Hematopoietic multipotent progenitor cell treated with erythropoietin and hydrocortisone succinate and interleukin-3 and kit ligand, for 15 days (in vitro differentiated cells): Measurements from ENCODE around the gene FNIP1.
"Not testable (repeated sequence)": the region's sequence is repeated elsewhere in the genome, so short reads cannot be mapped to it uniquely, and the experiment has no call there.

Source experiments
- DNase-seq: peaks from one replicate; pipeline ENCODE4 v3.0.0-alpha.2; 2015; ENCODE audit warnings: low spot score

The FNIP1 gene

GRCh38 chr5:131684595-131684994 lies 112.2 kb downstream of the FNIP1 start:
- no peak for DNase-seq

- no peak for DNase-seq
Measured at GRCh38 chr5:131684051-131684450, 112.8 kb downstream of the FNIP1 start.

GRCh38 chr5:131682826-131683225 lies 114.0 kb downstream of the FNIP1 start:
- no peak for DNase-seq

GRCh38 chr5:131682175-131682574 lies 114.6 kb downstream of the FNIP1 start:
- no peak for DNase-seq

- no peak for DNase-seq
Measured at GRCh38 chr5:131679911-131680310, 116.9 kb downstream of the FNIP1 start.

GRCh38 chr5:131678273-131678672 lies 118.5 kb downstream of the FNIP1 start:
- not testable (repeated sequence) for DNase-seq

- no peak for DNase-seq
Measured at GRCh38 chr5:131677115-131677514, 119.7 kb downstream of the FNIP1 start.

- no peak for DNase-seq
Measured at GRCh38 chr5:131672776-131673175, 124.0 kb downstream of the FNIP1 start.

GRCh38 chr5:131671994-131672655 lies 124.7 kb downstream of the FNIP1 start:
- no peak for DNase-seq

- no peak for DNase-seq
Measured at GRCh38 chr5:131671409-131671808, 125.4 kb downstream of the FNIP1 start.

GRCh38 chr5:131664929-131665328 lies 131.9 kb downstream of the FNIP1 start:
- no peak for DNase-seq

- no peak for DNase-seq
Measured at GRCh38 chr5:131661933-131662332, 134.9 kb downstream of the FNIP1 start.

GRCh38 chr5:131659841-131660240 lies 137.0 kb downstream of the FNIP1 start:
- DNase-seq: no peak

- DNase-seq: no peak
Measured at GRCh38 chr5:131659290-131659689, 137.5 kb downstream of the FNIP1 start.

GRCh38 chr5:131654776-131655175 lies 142.0 kb downstream of the FNIP1 start:
- DNase-seq: no peak

- DNase-seq: no peak
Measured at GRCh38 chr5:131654309-131654708, 142.5 kb downstream of the FNIP1 start.

GRCh38 chr5:131649161-131649560 lies 147.7 kb downstream of the FNIP1 start:
- DNase-seq: no peak

- DNase-seq: no peak
Measured at GRCh38 chr5:131647048-131647769, 149.6 kb downstream of the FNIP1 start.

GRCh38 chr5:131644822-131645221 lies 152.0 kb downstream of the FNIP1 start:
- DNase-seq: no peak

- DNase-seq: no peak
Measured at GRCh38 chr5:131644370-131644769, 152.4 kb downstream of the FNIP1 start.

- DNase-seq: no peak
Measured at GRCh38 chr5:131641494-131641893, 155.3 kb downstream of the FNIP1 start.

- DNase-seq: peak; percentile 28
Measured at GRCh38 chr5:131640043-131640856, 156.6 kb downstream of the FNIP1 start.

GRCh38 chr5:131639148-131639547 lies 157.7 kb downstream of the FNIP1 start:
- DNase-seq: no peak
